Vagina (tissue), 2 donors: ENCODE results near the gene SRF. TPM values are rescaled to one million over a fixed set of nuclear protein-coding genes. Genes with fewer than 3 reads are reported as not detected.

Source experiments
- DNase-seq, 2 donors: peaks; one replicate each; pipeline ENCODE4 v3.0.0-alpha.2; 2017; ENCODE audit errors: extremely low spot score in 2 of 2
- H3K27ac ChIP-seq: fragments of 200-600 bp; sonication (generic); one replicate; pipeline ENCODE4 v1.5.1; 2019
- H3K27me3 ChIP-seq: fragments of 200-600 bp; sonication (generic); one replicate; pipeline ENCODE4 v1.5.1; 2019
- H3K36me3 ChIP-seq, 2 donors: fragments of 200-600 bp; sonication (generic); one replicate each; pipeline ENCODE4 v1.5.1; 2017 to 2019
- H3K4me1 ChIP-seq: fragments of 200-600 bp; sonication (generic); one replicate; pipeline ENCODE4 v1.5.1; 2019
- H3K4me3 ChIP-seq, 2 donors: fragments of 200-600 bp; sonication (generic); 1 replicate in 1 of 2; 2 replicates in 1 of 2; pipeline ENCODE4 v1.5.1; 2016 to 2019
- H3K9me3 ChIP-seq: fragments of 200-600 bp; sonication (generic); one replicate; pipeline ENCODE4 v1.5.1; 2019
- CTCF ChIP-seq, 3 experiments: fragments of 450-650 bp in 2 of 3; fragments of 200-600 bp in 1 of 3; sonication (generic) in 1 of 3; IDR thresholded peaks; one replicate each; pipeline ENCODE4 v1.5.1; 2017 to 2019; ENCODE audit warnings: antibody characterized with exemption in 3 of 3, mild to moderate bottlenecking in 2 of 3, moderate library complexity in 2 of 3
- POLR2A ChIP-seq, 2 donors: fragments of 450-650 bp; IDR thresholded peaks; one replicate each; pipeline ENCODE4 v1.6.1; 2017; ENCODE audit warnings: antibody characterized with exemption in 2 of 2, mild to moderate bottlenecking in 2 of 2, moderate library complexity in 2 of 2
- POLR2AphosphoS5 ChIP-seq, 2 donors: sonication (generic); formaldehyde crosslinking; IDR thresholded peaks; one replicate each; pipeline ENCODE4 v1.9.0; 2017; ENCODE audit warnings: antibody characterized with exemption in 2 of 2, mild to moderate bottlenecking in 2 of 2, low read depth in 1 of 2; ENCODE audit not compliant: insufficient read depth in 1 of 2
- intact Hi-C: fragments of 100-400 bp; cut with DNase I; formaldehyde crosslinking; loops from one replicate; pipeline ENCODE4 v1.15.1; 2023
- total RNA-seq: library from RNA; depleted of rRNA; stranded (reverse); fragments of >200 nt; gene quantifications from one replicate; pipeline ENCODE4 v1.2.3, GENCODE V29; 2016

The SRF gene
- total RNA-seq, 1 donor from 2014 or later, result 28.2 TPM

GRCh38 chr6:43193929-43194328 is 22.9 kb downstream of the SRF start:
- no peak for DNase-seq
- Histone ChIP-seq H3K36me3 (peaks cover 2 to 38% of the 10 kb centered on the region in 2 donors), H3K27me3 (no peaks in the 10 kb centered on the region), H3K4me1 (no peaks in the 10 kb centered on the region), H3K9me3 (no peaks in the 10 kb centered on the region), H3K4me3 (no peak overlapping the region), H3K27ac (no peak overlapping the region)
- intact Hi-C loops, result no loop called here
- TF ChIP-seq CTCF (IDR thresholded peaks at IDR 0.05), result no peak
- no peak for TF ChIP-seq POLR2AphosphoS5 (IDR thresholded peaks at IDR 0.05; ENCODE audit: insufficient read depth in 1 of 2, low read depth in 1 of 2)
- no peak for TF ChIP-seq POLR2A (IDR thresholded peaks at IDR 0.05)

GRCh38 chr6:43196337-43196736 is 25.3 kb downstream of the SRF start:
- Histone ChIP-seq H3K4me1 (no peaks in the 10 kb centered on the region), H3K9me3 (no peaks in the 10 kb centered on the region), H3K27ac (no peak overlapping the region), H3K27me3 (no peaks in the 10 kb centered on the region), H3K36me3 (peaks cover 2 to 53% of the 10 kb centered on the region in 2 donors), H3K4me3 (no peak overlapping the region)
- TF ChIP-seq POLR2A (IDR thresholded peaks at IDR 0.05), result no peak
- no peak for TF ChIP-seq CTCF (IDR thresholded peaks at IDR 0.05)
- no peak for TF ChIP-seq POLR2AphosphoS5 (IDR thresholded peaks at IDR 0.05; ENCODE audit: insufficient read depth in 1 of 2, low read depth in 1 of 2)
- intact Hi-C loops, result no loop called here
- DNase-seq, result peak in 1 of 2 donors; percentile 74

- H3K27ac ChIP-seq, result no peak overlapping the region
- no peaks in the 10 kb centered on the region for H3K4me1 ChIP-seq
- no peak overlapping the region for H3K4me3 ChIP-seq
- TF ChIP-seq POLR2AphosphoS5 (IDR thresholded peaks at IDR 0.05; ENCODE audit: insufficient read depth in 1 of 2, low read depth in 1 of 2), result no peak
- no peak for TF ChIP-seq POLR2A (IDR thresholded peaks at IDR 0.05)
- TF ChIP-seq CTCF (IDR thresholded peaks at IDR 0.05), result no peak
- intact Hi-C loops, result no loop called here
- DNase-seq, result peak in 1 of 2 donors; percentile 67
- H3K36me3 ChIP-seq, result peaks cover 2 to 56% of the 10 kb centered on the region in 2 donors
- no peaks in the 10 kb centered on the region for H3K9me3 ChIP-seq
- no peaks in the 10 kb centered on the region for H3K27me3 ChIP-seq
These were observed 28.8 kb downstream of the SRF start for GRCh38 chr6:43199912-43200311.

GRCh38 chr6:43200541-43200940 is 29.5 kb downstream of the SRF start:
- DNase-seq, result no peak
- H3K27ac ChIP-seq, result no peak overlapping the region
- TF ChIP-seq POLR2A (IDR thresholded peaks at IDR 0.05), result no peak
- TF ChIP-seq CTCF (IDR thresholded peaks at IDR 0.05), result no peak
- TF ChIP-seq POLR2AphosphoS5 (IDR thresholded peaks at IDR 0.05; ENCODE audit: insufficient read depth in 1 of 2, low read depth in 1 of 2), result no peak
- no peak overlapping the region for H3K4me3 ChIP-seq
- no peaks in the 10 kb centered on the region for H3K27me3 ChIP-seq
- intact Hi-C loops, result no loop called here
- H3K9me3 ChIP-seq, result no peaks in the 10 kb centered on the region
- H3K36me3 ChIP-seq, result peaks cover 2 to 54% of the 10 kb centered on the region in 2 donors
- no peaks in the 10 kb centered on the region for H3K4me1 ChIP-seq

GRCh38 chr6:43202451-43202850 is 31.4 kb downstream of the SRF start:
- Histone ChIP-seq H3K27me3 (no peaks in the 10 kb centered on the region), H3K4me1 (no peaks in the 10 kb centered on the region), H3K4me3 (no peak overlapping the region), H3K27ac (no peak overlapping the region), H3K36me3 (peaks cover 0 to 45% of the 10 kb centered on the region in 2 donors), H3K9me3 (no peaks in the 10 kb centered on the region)
- TF ChIP-seq CTCF (IDR thresholded peaks at IDR 0.05) (no peak), POLR2AphosphoS5 (IDR thresholded peaks at IDR 0.05; ENCODE audit: insufficient read depth in 1 of 2, low read depth in 1 of 2) (no peak), POLR2A (IDR thresholded peaks at IDR 0.05) (no peak)
- intact Hi-C loops, result no loop called here
- no peak for DNase-seq
